PC-9 (cell line): ENCODE data around the gene ERCC6L2.

Source experiments
- CTCF ChIP-seq: fragments of 200-600 bp; sonication (generic); conservative IDR thresholded peaks from 2 replicates; pipeline ENCODE4 v1.6.1; 2017; ENCODE audit warnings: mixed run types, antibody characterized with exemption, mild to moderate bottlenecking, moderate library complexity
- EZH2 ChIP-seq: fragments of 200-600 bp; sonication (generic); IDR thresholded peaks from 2 replicates; pipeline ENCODE4 v1.8.0; 2017; ENCODE audit warnings: antibody characterized with exemption, low read depth

GRCh38 chr9:95910023-95910707 is 34.7 kb downstream of the ERCC6L2 start:
- TF ChIP-seq CTCF = no peak
- TF ChIP-seq EZH2 = no peak
